DMS153 treated with DMSO at 0.1 percent for 48 hours (cell line): ENCODE data around the gene ERAL1.
A peak's percentile ranks its signal among the peaks of the same experiment; 100 is the strongest.
"Not testable (repeated sequence)": the region's sequence is repeated elsewhere in the genome, so short reads cannot be mapped to it uniquely, and the experiment has no call there.

Source experiments
- DNase-seq: peaks from one replicate; lab custom pipeline; 2025; ENCODE audit not compliant: unreplicated experiment; lab: John Stamatoyannopoulos, UW

The ERAL1 gene

DNA sequence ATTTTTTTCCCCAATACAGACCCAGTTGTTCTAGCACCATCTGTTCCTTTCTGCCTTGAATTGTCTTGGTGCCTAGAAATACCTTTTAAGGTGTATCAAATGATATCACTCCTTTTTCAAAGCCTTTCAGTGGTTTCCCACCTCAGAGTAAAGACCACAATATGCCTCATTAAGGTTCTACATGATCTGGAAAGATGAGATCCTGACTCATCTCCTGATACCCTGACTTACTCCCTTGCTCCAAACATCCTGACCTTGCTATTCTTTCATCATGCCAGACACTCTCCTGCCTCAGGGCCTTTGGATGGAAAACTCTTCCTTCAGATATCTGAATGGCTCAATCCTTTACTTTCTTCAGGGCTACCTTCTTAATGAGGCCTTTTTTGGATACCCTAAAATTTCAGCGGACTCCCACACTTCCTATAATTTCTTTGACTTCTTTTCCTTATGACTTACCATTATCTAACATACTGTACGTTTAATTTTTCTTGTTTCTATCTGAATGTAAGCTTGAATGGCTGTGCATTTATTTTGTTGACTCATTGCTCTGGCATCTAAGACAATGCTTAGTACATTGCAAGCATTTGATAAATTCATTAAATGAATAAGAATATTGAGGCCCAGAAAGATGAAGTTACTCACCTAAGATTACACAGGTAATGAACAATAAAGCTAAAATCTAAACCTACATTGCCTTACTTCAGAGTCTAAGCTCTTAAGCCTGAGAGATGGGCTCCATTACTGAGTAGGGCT is 23.5 kb downstream of the ERAL1 start:
- no peak for DNase-seq

DNA sequence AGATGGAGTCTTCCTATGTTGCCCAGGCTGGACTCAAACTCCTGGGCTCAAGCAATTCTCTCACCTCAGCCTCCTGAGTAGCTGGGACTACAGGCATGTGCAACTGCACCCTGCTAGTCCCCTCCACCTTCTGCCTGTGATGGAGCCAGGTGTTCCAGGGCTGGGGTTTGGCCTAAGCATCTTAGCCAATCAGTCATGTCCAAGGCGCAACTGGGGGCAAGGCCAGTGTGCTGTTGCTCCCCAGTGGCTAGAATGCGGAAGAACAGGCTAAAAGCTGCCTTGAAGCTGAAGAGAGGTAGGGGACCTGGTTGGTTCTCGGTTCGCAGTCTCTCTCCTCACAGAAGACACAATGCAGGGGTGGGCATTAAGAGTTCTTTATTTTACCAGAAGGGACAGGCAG is 24.2 kb downstream of the ERAL1 start:
- DNase-seq: no peak

DNA sequence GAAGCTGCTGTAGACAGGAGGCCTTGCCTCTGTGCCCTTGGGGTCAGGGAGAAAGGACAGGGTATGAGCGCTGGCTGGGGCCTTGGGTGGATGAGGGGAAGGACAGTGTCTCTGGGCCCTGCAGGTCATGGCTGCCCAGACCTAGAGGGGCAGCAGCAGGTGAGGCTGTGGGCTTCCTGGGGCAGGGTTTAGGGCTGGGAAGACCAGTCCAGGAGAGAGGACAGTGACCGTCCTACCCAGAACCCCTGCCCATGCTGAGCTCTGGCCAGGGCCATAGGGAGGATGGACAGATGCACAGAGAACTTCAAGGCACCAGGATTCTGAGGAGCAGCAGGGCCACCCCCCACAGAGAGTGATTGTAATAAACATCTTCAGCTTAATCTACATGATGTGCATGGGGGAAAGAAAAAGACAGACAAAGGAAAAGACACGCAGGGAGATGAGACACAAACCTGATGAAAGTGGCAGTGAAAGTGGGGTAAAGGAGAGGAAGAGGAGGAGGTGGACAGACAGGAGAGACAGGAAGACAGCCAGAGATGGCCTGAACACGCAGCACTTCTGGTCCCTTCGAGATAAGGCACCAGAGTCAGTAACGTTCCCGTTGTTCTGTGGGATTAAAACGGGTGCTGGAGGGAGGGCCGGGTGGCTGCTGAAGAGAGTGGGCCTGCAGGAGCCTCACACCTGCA is 25.2 kb downstream of the ERAL1 start:
- no peak for DNase-seq

DNA sequence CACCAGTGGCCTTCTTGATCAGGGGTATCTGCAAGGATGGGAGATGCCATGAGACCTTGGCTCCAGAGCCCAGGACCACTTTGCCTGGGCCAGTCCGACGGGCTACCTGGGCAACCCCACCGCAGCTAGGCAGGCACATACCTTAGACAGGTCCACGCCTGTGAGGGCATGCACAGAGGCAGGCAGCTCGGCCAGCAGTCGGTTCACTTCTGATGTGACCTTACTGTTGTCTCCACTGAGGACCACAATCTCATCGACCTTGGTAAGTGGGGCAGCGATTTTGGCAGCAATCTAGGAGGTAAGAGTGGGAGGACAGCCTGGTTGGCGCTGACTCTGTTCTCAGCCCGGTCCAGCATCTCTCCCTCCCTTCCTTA is 25.7 kb downstream of the ERAL1 start:
- DNase-seq: no peak

DNA sequence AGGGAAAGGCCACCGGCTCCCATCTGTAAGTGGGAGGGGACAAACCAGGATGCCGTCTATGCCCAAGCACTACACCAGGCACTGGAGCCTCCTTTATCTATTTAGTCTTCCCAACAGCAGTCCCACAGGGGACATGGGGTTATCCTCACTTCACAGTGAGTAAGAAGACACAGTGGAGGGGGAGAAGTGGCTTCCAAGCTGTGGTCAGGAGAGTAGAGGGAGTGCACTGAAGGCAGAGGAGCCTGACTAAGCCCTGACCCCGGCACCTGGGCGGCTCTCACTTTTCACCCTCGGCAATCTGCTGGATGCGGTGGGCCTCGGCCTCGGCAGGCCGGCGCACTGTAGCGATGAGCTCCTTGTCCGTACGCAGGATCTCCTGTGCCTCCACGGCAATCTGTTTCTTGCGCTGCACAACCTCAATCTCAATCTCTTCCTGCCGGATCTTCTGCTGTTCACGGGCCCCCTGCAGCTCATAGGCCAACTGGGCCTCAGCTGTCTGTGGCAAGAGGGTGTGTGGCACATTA is 26.8 kb downstream of the ERAL1 start:
- no peak for DNase-seq

DNA sequence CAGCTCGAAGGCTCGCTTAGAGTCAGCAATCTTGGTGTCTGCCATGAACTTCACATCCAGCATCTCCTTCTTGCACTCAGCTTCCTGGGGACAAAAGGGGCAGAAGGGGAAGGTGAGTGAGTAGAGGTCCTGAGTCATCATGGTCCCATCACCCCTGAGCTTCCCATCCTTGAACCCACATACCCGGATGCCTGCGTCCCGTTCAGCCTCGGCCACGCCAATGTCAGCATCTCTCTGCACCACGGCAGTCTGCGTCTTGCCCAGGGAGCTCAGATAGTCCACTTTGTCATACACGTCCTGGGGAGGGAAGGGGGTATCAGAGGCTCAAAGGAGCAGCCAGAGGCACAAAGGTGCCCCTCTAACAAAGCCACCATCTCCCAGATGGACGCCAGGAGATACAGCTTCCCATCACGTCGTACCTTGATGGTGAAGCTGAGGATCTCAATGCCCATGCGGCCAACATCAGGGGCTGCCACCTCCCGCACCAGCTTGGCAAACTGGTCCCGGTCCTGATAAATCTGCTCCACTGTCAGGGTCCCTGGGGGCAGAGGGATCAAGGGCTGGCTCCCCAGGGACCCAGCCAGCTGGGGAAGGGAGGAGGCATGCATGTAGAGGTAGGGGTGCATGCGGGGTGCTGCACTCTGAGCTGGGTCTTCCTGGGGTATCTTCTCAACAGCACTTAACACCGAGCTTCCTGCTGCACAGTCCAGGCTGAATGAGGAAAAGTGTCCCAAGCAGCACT is 27.5 kb downstream of the ERAL1 start:
- no peak for DNase-seq

DNA sequence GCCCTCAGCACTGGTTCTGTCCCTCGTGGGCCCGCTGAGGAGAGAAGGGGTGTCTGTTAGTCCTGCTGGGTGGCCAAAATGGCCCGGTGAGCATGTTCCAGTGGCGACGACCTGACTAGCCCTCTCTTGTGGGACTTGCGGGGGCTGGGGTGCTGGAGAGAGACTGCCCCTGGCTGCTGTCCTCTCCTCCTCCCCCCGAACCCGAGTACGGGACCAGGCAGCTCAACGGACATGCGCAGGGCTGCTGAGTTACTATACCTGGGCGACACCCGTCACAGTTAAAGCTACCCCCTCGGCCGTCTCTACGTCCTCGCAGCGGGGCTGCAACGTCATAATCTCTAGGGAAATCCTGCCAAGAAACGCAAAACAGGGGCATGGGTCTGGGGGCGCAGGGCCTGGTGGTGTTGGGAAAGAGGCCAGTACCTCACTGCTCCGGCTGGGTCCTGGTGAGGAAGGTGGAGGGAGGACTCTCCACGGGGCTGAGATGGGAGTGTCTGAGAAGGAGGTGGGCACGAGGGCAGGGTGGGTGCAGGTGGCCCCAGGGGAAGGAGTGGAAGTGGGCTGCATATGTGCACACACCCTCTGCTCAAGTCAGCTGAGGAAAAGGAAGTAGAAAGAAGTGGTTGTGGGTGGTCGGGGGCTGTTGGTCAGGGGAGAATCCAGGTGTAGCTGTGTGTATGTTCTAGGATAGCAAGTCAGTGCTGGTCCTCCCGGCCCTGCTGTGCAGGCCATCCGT is 29.3 kb downstream of the ERAL1 start:
- no peak for DNase-seq

DNA sequence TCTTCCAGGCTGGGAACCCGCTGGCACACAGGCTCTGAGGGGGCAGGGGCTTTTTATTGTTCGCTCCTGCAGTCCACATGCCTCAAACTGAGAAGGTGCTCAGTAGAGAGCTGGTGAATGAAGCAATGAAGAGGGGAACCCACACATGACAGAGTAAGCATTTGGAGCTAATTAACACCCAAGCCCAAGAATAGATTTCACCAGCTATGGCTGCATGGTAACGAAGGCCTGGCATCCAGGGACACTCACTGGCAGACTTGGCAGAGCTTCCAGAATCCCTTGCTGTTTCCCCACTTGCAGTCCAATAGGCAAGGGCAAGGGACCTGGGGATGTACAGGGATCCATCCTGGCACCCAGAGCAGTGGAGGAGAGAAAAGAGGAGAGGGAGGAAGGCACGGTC is 30.5 kb downstream of the ERAL1 start:
- DNase-seq: no peak

DNA sequence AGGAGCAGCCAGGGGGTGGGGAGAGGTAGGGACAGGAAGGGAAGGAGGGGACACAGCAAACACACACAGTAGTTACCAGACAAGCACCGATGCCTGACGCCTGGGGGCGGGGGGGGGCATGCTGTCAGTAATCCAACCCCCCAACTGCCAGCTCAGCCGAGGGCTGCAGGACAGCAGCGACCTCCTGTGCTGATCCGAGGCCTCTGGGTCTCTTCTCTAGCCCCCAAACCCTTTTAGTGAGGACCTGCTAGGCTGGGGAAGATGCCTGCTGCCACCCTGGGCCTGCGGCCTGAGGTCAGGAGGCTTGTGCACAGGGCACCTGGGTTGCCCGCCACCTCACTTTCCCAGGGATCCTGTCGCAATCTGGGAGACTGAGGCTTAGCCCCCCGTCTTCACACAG is 31.1 kb downstream of the ERAL1 start:
- DNase-seq: no peak

DNA sequence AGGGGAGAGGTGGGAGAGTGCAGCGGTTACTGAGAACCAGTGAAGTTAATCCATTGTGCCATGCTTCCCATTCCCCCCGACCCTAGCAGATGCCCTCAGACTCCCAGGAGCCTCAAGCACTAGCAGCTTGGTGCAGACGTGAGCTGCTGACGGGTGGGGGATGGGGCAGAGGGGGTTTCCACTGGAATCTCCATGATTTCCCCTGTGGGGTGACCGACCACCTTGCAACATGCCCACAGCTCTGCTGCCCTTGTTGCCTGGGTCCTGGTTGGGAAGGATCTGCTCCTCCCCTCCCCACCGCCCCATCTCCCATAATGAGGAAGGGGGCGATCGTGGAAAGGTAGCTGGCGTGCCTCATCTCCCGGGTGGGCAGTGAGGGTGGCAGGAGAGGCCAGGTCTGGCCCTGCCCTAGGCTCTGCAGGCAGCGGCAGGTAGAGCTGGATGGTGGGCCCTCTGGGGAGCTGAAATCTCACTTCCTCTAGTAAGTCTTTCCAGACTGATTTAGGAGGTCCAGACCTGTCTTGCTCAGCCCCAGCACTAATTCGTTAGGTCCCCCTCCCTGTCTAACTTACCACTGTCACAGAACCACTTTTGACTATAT is 33.2 kb downstream of the ERAL1 start:
- no peak for DNase-seq

DNA sequence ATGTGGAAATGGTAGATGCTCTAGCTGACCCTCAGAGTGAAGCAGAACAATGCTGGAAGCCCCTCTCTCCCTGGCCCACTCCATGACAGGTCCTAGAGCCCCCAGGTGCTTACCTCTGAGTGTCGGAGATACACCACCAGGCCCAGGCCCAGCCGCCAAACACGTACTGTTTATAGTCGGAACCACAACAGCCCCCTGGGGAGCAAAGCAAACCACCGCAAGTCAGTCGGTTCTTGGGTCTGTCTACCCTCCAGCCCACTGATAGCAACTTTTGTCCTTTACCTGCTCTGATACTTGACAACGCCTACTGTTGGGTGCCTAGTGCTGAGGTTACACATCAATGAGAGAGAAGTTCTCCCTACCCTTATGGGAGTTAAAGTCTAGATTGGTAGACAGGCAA is 34.0 kb downstream of the ERAL1 start:
- no peak for DNase-seq

DNA sequence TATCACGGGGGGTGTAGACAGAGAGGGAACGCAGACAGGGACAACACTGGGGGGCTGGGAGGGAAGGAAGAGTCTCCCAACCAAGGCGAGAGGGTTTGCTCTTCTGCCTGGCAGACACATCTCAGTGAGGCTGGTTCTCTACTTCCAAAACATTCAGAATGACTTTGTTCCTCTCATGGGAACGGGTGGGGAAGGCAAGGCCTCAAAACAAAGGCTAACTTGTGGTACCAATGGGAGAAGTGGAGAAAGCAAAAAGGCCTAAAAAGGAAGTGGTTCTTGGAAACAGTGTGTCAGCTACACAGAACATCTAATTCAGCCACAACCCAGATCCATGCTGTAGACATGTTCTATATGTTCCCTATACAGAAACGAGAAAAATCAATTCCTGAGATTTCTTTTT is 35.2 kb downstream of the ERAL1 start:
- DNase-seq: no peak

DNA sequence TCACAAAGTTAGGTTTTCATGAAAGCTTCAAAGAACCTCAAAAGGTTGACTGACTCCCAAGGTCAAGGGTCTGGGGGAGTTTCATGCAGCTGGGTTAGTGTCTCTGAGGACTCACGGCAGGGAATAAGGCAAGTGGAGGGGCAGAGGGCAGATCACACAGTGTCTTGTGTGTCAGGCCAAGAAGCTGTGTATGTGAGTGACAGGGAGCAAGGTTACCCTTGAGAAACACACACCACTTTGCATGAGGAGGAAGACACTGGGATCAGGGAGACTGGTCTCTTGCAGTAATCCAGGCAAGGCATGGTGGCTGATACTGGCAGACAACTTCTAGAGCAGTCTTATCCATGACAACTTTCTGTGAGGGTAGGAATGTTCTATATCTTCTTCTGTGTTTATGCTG is 36.4 kb downstream of the ERAL1 start:
- DNase-seq: no peak

DNA sequence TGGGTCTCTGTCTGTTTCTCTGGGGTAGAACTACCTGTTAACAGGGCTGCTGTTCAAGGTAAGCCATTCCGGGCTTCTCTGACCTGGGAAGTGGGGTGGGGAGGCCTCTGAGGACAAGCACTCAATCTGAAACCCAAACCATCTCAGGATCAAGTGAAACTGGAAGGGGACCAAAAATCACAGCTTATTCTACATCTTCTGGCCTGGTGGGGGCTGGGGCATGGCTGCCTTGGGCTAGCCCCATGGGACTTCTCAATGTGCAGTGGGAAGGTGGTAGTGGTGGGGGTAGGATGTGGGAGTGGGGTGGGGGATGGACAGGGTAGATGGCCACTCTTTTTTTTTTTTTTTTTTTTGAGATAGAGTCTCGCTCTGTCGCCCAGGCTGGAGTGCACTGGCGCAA is 37.2 kb downstream of the ERAL1 start:
- no peak for DNase-seq

DNA sequence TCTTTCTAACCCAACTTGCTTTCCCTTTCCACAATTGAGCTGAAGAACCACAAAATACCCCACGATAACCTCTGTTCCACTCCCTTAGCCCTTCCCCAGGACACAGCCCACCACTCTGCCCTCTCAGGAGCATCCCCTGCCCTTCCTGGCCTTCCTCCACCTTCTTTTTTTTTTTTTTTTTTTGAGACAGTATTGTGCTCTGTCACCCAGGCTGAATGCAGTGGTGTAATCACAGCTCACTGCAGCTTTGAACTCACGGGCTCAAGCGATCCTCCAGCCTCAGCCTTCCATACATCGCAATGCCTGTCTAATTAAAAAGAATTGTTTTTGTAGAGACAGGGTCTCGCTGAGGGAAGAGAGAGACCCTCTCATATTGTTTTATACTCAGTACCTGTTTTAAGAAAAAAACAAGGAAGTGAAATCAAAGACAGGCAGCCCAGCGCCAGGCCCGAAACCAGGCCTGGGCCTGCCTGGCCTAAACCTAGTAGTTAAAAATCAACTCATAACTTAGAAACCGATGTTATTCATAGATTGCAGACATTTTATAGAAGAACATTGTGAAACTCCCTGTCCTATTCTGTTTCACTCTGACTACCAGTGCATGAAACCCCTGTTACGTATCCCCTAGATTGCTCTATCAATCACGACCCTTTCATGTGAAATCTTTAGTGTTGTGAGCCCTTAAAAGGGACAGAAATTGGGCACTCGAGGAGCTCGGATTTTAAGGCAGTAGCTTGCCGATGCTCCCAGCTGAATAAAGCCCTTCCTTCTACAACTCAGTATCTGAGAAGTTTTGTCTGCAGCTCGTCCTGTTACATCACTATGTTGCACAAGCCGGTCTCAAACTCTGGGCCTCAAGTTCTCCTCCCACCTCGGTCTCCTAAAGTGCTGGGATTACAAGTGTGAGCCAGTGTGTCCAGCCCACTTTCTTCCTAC is 38.7 kb downstream of the ERAL1 start:
- DNase-seq: not testable (repeated sequence)

DNA sequence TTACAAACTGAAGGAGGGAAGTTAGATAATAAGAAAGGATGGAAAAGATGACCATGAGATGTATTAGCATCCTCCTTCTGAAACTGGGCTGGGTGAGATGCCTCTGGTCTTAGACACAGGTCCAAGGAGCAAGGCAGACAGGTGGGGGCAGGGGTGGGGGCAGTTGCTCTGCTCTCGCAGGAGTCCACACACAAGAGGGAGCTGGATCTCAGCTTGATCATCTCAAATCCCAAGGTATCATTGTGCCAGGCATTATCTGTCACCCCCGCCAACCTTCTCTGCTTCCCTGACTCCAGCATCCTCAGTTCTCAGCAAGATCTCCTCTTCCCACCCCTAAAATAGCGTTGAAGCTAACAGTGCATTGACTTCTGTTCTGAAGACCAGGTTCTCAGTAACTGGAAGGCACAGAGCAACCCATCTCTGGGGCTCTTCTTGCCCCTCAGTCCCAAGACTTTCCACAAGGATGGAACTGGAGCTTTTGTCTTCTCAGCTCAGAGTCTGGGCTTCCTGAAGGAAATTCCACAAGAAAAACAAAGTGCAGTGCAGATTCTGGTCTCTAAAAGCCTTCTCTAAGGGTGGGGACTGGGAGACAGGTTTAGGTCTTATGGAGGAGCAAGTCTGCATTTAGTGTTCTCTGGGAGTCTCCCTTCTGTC is 41.1 kb downstream of the ERAL1 start:
- DNase-seq: no peak

DNA sequence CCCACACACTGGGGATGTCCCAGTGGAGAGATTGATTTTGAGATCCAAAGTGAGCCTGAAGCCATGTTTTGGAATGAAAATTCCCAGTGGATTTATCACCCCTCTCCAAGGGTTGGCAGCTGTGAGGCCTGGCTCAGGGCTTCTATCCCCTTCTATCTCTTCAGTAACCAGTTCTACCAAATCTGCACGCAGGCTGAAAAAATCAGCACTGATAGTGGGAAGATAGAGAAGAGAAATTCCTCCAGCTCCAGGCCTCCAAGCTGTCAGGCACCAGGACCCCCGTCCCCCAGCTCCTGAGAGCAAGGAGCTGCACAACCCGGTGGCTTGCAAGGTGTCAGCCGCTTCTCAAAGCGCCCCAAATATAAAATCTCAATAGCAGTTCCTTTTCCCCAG is 41.7 kb downstream of the ERAL1 start:
- no peak for DNase-seq

DNA sequence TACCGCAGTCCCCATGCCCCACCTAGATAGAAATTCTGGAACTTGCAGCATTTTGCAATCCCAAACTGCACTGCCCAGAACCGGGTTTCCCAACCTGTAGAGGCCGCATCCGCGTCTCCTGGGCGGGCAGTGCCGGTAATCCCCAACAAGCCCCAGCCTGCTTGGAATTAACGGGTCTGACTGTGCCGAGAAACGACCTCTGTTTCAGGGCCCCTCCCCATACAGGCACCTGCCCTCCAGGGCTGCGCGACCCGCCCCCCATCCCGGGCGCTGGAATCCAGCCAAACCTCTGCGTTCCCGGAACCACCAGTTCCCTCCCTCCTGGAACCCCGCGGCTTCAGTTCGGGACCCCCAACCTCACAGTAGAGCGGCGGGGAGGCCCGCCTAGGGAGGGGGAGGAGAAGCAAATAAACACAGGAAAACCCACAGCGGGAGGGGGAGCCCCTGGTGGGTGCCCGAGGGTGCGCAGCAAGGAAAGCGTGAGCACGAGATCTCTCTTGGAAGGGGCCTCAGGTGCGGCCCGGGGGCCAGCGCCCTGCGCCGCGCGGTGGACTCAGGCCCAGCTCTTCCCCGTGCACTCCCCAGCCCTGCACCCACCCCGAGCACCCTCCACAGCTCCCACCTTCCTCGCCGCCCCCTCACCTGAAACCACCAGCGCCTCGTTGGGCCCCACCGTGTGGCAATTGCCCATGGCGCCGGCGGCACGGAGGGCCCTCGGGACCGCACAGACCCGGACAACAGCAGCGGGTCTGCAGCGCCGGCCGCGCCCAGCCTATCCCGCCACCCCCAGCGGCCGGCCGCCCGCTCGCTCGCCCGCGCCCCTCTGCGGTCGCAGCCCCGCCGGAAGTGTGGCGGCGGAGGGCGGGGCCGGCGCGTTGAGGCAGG is 42.3 kb downstream of the ERAL1 start, which contains the start of gene FLOT2:
TSS of gene FLOT2 (minus strand) at position 850 of the 885 bp plus-strand sequence. CDS start at position 691, 159 bp downstream.
- peak; percentile 37 for DNase-seq
